ENCODE measurements around the gene TSPAN11.

- TF ChIP-seq CTCF (IDR thresholded peaks at IDR 0.05) (no peak), ESRRA (IDR thresholded peaks at IDR 0.05; ENCODE audit: borderline replicate concordance, low read length) (no peak), NFE2L2 (conservative IDR thresholded peaks at IDR 0.05; ENCODE audit: low read length) (no peak), RNF2 (IDR thresholded peaks at IDR 0.05; ENCODE audit: borderline replicate concordance, low read depth) (no peak), POLR2A (IDR thresholded peaks at IDR 0.05; ENCODE audit: low read length) (no peak), NR3C1 (IDR thresholded peaks at IDR 0.05) (no peak), CEBPB (IDR thresholded peaks at IDR 0.05) (no peak), USF2 (IDR thresholded peaks at IDR 0.05) (no peak), EHMT2 (IDR thresholded peaks at IDR 0.05; ENCODE audit: low read depth) (no peak), ZNF302 (CRISPR knock-in tag; IDR thresholded peaks at IDR 0.05) (no peak), MAZ (IDR thresholded peaks at IDR 0.05; ENCODE audit: borderline replicate concordance, low read depth, low read length) (no peak), JUN (IDR thresholded peaks at IDR 0.05) (no peak), ELK1 (IDR thresholded peaks at IDR 0.05; ENCODE audit: low read depth, low read length) (no peak)
Observed at GRCh38 chr12:31011746-31012566, 85.4 kb downstream of the TSPAN11 start.

All from A549 (cell line).